DOHH2 (cell line): Measurements from ENCODE around the gene ANKDD1B.

Source experiments
- H3F3A ChIP-seq: fragments of 200-600 bp; sonication (generic), shearing (Covaris generic); 2 replicates; pipeline ENCODE4 v1.6.0; 2016; ENCODE audit warnings: antibody characterized with exemption, mild to moderate bottlenecking; ENCODE audit not compliant: control insufficient read depth, insufficient read depth
- H3K27ac ChIP-seq: fragments of 200-600 bp; sonication (generic); 2 replicates; pipeline ENCODE4 v1.5.1; 2014; ENCODE audit warnings: low read depth, mild to moderate bottlenecking, low read length, moderate library complexity
- H3K27me3 ChIP-seq: fragments of 200-600 bp; sonication (generic); 2 replicates; pipeline ENCODE4 v1.6.1; 2014; ENCODE audit warnings: mild to moderate bottlenecking, low read length, mixed read lengths; ENCODE audit not compliant: control insufficient read depth
- H3K36me3 ChIP-seq: fragments of 200-600 bp; sonication (generic); 2 replicates; pipeline ENCODE4 v1.6.1; 2014; ENCODE audit warnings: mild to moderate bottlenecking, low read length, moderate library complexity, mixed read lengths; ENCODE audit not compliant: control insufficient read depth
- H3K4me1 ChIP-seq: fragments of 200-600 bp; sonication (generic); 2 replicates; pipeline ENCODE4 v1.6.1; 2014; ENCODE audit warnings: mild to moderate bottlenecking, low read length, mixed read lengths; ENCODE audit not compliant: control insufficient read depth
- H3K4me2 ChIP-seq: fragments of 200-600 bp; sonication (generic); 2 replicates; pipeline ENCODE4 v1.6.0; 2014; ENCODE audit warnings: mild to moderate bottlenecking, low read length, moderate library complexity
- H3K4me3 ChIP-seq: fragments of 200-600 bp; sonication (generic); 2 replicates; pipeline ENCODE4 v1.5.1; 2014; ENCODE audit warnings: mild to moderate bottlenecking, low read length, mixed read lengths
- H3K79me2 ChIP-seq: fragments of 200-600 bp; sonication (generic); 2 replicates; pipeline ENCODE4 v1.6.1; 2014; ENCODE audit warnings: mild to moderate bottlenecking, low read length, mixed read lengths; ENCODE audit not compliant: control insufficient read depth
- H3K9me2 ChIP-seq: fragments of 200-600 bp; sonication (generic); replicated peaks from 2 replicates; pipeline ENCODE4 v1.6.1; 2014; ENCODE audit warnings: mild to moderate bottlenecking, low read length, mixed read lengths; ENCODE audit not compliant: control insufficient read depth
- H3K9me3 ChIP-seq: fragments of 200-600 bp; sonication (generic); 2 replicates; pipeline ENCODE4 v1.6.1; 2014; ENCODE audit warnings: antibody characterized with exemption, low read length, mixed read lengths; ENCODE audit not compliant: control insufficient read depth, insufficient read depth
- H4K20me1 ChIP-seq: fragments of 200-600 bp; sonication (generic); 2 replicates; pipeline ENCODE4 v1.6.0; 2014; ENCODE audit warnings: low read depth, mild to moderate bottlenecking, antibody characterized with exemption, low read length, moderate library complexity; ENCODE audit not compliant: control insufficient read depth, insufficient read depth
- CTCF ChIP-seq: fragments of 200-600 bp; sonication (generic); IDR thresholded peaks from one replicate; pipeline ENCODE4 v1.5.1; 2014; ENCODE audit warnings: antibody characterized with exemption, mild to moderate bottlenecking, low read depth, low read length; ENCODE audit not compliant: poor library complexity, severe bottlenecking
- EZH2phosphoT487 ChIP-seq: fragments of 200-600 bp; sonication (generic); IDR thresholded peaks from 2 replicates; pipeline ENCODE4 v1.6.1; 2017; ENCODE audit warnings: borderline replicate concordance, mild to moderate bottlenecking, antibody characterized with exemption, low read length, moderate library complexity, mixed read lengths

Gene ANKDD1B

GRCh38 chr5:75627801-75628200 is 16.5 kb downstream of the ANKDD1B start:
- Histone ChIP-seq H3K4me1 (peaks cover 3% of the 10 kb centered on the region), H3K4me3 (no peak overlapping the region), H3K9me2 (no peaks in the 10 kb centered on the region), H3K79me2 (no peaks in the 10 kb centered on the region), H3F3A (no peaks in the 10 kb centered on the region), H3K4me2 (no peak overlapping the region), H3K36me3 (no peaks in the 10 kb centered on the region), H3K27ac (no peak overlapping the region), H3K9me3 (no peaks in the 10 kb centered on the region), H4K20me1 (no peaks in the 10 kb centered on the region), H3K27me3 (no peaks in the 10 kb centered on the region)
- TF ChIP-seq CTCF (no peak), EZH2phosphoT487 (no peak)

- Histone ChIP-seq H3K4me3 (no peak overlapping the region), H3K36me3 (no peaks in the 10 kb centered on the region), H3K9me2 (no peaks in the 10 kb centered on the region), H3K79me2 (no peaks in the 10 kb centered on the region), H3K4me2 (no peak overlapping the region), H3K4me1 (peaks cover 3% of the 10 kb centered on the region), H3K27me3 (no peaks in the 10 kb centered on the region), H3K9me3 (no peaks in the 10 kb centered on the region), H4K20me1 (no peaks in the 10 kb centered on the region), H3F3A (no peaks in the 10 kb centered on the region), H3K27ac (no peak overlapping the region)
- TF ChIP-seq CTCF = no peak
- no peak for TF ChIP-seq EZH2phosphoT487
Measured at GRCh38 chr5:75630875-75631274, 19.6 kb downstream of the ANKDD1B start.

GRCh38 chr5:75632321-75632720 is 21.1 kb downstream of the ANKDD1B start:
- Histone ChIP-seq H3K4me1 (peaks cover 1% of the 10 kb centered on the region), H3K9me2 (no peaks in the 10 kb centered on the region), H3K27ac (no peak overlapping the region), H3K36me3 (no peaks in the 10 kb centered on the region), H3K27me3 (no peaks in the 10 kb centered on the region), H3K79me2 (no peaks in the 10 kb centered on the region), H4K20me1 (no peaks in the 10 kb centered on the region), H3K9me3 (no peaks in the 10 kb centered on the region), H3K4me2 (no peak overlapping the region), H3K4me3 (no peak overlapping the region), H3F3A (no peaks in the 10 kb centered on the region)
- TF ChIP-seq EZH2phosphoT487 = no peak
- no peak for TF ChIP-seq CTCF

- Histone ChIP-seq H3K4me3 (no peak overlapping the region), H3K4me1 (no peaks in the 10 kb centered on the region), H3K27ac (no peak overlapping the region), H3K9me3 (no peaks in the 10 kb centered on the region), H3K4me2 (no peak overlapping the region), H3K27me3 (no peaks in the 10 kb centered on the region), H3F3A (no peaks in the 10 kb centered on the region), H3K79me2 (no peaks in the 10 kb centered on the region), H4K20me1 (no peaks in the 10 kb centered on the region), H3K9me2 (no peaks in the 10 kb centered on the region), H3K36me3 (no peaks in the 10 kb centered on the region)
- TF ChIP-seq CTCF = no peak
- TF ChIP-seq EZH2phosphoT487 = no peak
Measured at GRCh38 chr5:75637949-75638348, 26.7 kb downstream of the ANKDD1B start.
